K562 treated with DMSO at 1 percent for 24 hours (cell line): ENCODE measurements around the gene CRYBB2. TPM values are rescaled to one million over a fixed set of nuclear protein-coding genes. Genes with fewer than 3 reads are reported as not detected.

Experiments used
- total RNA-seq: library from RNA; unstranded; fragments of 300-600 nt; gene quantifications from 2 replicates; pipeline ENCODE4 v1.2.3, GENCODE V29; 2022; ENCODE audit warnings: low read depth; ENCODE audit not compliant: insufficient read depth

CRYBB2 gene
- not detected in 2 replicates for total RNA-seq

GRCh38 chr22:25219211-25219689 lies at the start of gene CRYBB2:
Gene CRYBB2, plus strand, starts transcription at chr22:25219639. Its CDS starts 1,791 bp downstream, at chr22:25221430.

GRCh38 chr22:25199731-25200520 lies 19.5 kb upstream of the CRYBB2 start, which contains the start of gene CRYBB3:
Gene CRYBB3, plus strand, starts transcription at chr22:25199858. Its CDS starts 1,539 bp downstream, at chr22:25201397.

Other genes with a start within 250 kb of the CRYBB2 start
- not detected in 2 replicates for gene CRYBB3, start 19.8 kb upstream of the CRYBB2 start, total RNA-seq